Tongue (tissue), 2 donors: ENCODE results near the gene PRM1. TPM values are rescaled to one million over a fixed set of nuclear protein-coding genes. Genes with fewer than 3 reads are reported as not detected.

Experiments used
- DNase-seq: peaks from one replicate; pipeline ENCODE4 v3.0.0-alpha.2; 2015
- total RNA-seq: library from RNA; depleted of rRNA; stranded (reverse); fragments of >200 nt; gene quantifications from one replicate; pipeline ENCODE4 v1.2.3, GENCODE V29; 2014

PRM1 gene
- total RNA-seq, 1 donor from 2014 or later = not detected

- DNase-seq = no peak
These were observed 26.9 kb downstream of the PRM1 start for GRCh38 chr16:11253995-11254912.

- no peak for DNase-seq
These were observed 27.8 kb downstream of the PRM1 start for GRCh38 chr16:11253009-11253994.

GRCh38 chr16:11252482-11252931 is 28.6 kb downstream of the PRM1 start:
- no peak for DNase-seq

- no peak for DNase-seq
These were observed 29.3 kb downstream of the PRM1 start for GRCh38 chr16:11251525-11252481.

GRCh38 chr16:11250786-11251524 is 30.2 kb downstream of the PRM1 start:
- no peak for DNase-seq

GRCh38 chr16:11250091-11250785 is 30.9 kb downstream of the PRM1 start:
- no peak for DNase-seq

GRCh38 chr16:11249233-11250061 is 31.7 kb downstream of the PRM1 start:
- no peak for DNase-seq

GRCh38 chr16:11248133-11248532 is 33.0 kb downstream of the PRM1 start:
- DNase-seq = no peak

GRCh38 chr16:11245988-11246387 is 35.1 kb downstream of the PRM1 start:
- DNase-seq = no peak

- DNase-seq = no peak
These were observed 35.9 kb downstream of the PRM1 start for GRCh38 chr16:11245222-11245737.

- DNase-seq = no peak
These were observed 38.5 kb downstream of the PRM1 start for GRCh38 chr16:11242658-11243057.

GRCh38 chr16:11241480-11242204 is 39.5 kb downstream of the PRM1 start:
- DNase-seq = no peak

- DNase-seq = peak; percentile 74
These were observed 40.3 kb downstream of the PRM1 start for GRCh38 chr16:11240636-11241473.

- DNase-seq = no peak
These were observed 41.2 kb downstream of the PRM1 start for GRCh38 chr16:11239644-11240632.

GRCh38 chr16:11238272-11239202 is 42.6 kb downstream of the PRM1 start:
- DNase-seq = no peak
